ENCODE data around the gene PNPLA2. TPM values are rescaled to one million over a fixed set of nuclear protein-coding genes. Genes with fewer than 3 reads are reported as not detected.

Gene PNPLA2
- total RNA-seq, 2 experiments from 2014 or later = 110 to 125 TPM

DNA sequence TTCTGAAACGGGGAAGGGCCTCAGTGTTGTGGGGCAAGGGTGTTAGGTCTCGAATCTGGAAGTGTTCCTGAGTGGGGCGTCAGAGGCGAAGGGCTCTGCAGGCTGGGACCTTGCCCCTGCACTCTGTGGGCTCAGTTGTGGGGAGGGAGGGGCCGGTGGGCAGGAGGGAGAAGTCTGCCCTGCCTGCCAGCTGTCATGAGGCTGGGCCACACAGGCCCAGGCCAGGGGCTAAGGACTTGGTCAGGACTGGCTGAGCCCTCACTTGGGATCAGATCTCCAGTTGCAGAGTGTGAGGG lies 9.1 kb downstream of the PNPLA2 start, which contains the start of gene CRACR2B:
TSS of gene CRACR2B (plus strand) at position 23 of the 296 bp plus-strand sequence. CDS start 689 bp downstream, outside the sequence.
- Mint-ChIP-seq H3K36me3 (peaks cover 6% of the 10 kb centered on the region), H3K27me3 (peaks cover 30% of the 10 kb centered on the region), H3K4me3 (peak within 1 kb of the TSS; percentile 83), H3K9me3 (no peaks in the 10 kb centered on the region), H3K4me1 (peaks cover 15% of the 10 kb centered on the region), H3K27ac (peak within 1 kb of the TSS; percentile 77)
- no peak for DNase-seq
- POLR2A ChIA-PET = interaction anchor here (2.1 to 9.6 kb wide), 3 partner anchors 8 to 19 kb away, joined by 8 to 67 read pairs (median 39); partner anchors contain the start of genes PNPLA2, POLR2L, RPLP2 and TSPAN4
- no peak for ATAC-seq (ENCODE audit: low read depth)

DNA sequence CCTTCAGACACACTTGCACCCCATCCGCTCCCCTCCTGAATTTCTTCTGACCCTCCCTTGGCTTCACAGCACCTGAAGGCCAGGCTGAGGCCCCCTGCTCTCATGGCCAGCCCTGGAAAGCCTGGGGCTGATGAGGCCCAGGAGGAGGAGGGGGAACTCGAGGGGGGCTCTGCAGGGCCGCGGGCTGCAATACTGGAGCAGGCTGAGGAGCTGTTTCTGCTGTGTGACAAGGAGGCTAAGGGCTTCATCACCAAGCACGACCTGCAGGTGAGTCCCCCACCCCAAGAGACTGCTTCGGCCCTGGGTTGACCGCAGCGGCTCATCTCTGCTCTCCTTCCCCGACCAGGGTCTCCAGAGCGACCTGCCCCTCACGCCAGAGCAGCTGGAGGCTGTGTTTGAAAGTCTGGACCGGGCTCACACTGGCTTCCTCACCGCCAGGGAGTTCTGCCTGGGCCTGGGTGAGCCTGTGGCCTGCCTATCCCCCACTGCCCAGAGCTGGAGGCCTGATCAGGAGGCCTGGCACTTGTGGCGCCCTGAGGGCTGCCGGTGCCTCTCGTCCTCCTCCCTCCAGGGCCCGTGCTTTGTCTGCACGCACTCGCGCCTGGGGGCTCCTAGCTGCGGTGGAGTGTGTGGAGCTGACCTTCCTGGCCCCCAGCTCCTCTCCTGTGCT lies 9.9 kb downstream of the PNPLA2 start:
- POLR2A ChIA-PET = interaction anchor here (1.3 to 9.6 kb wide), 4 partner anchors 9 to 51 kb away, joined by 3 to 67 read pairs (median 24); partner anchors contain the start of genes GATD1, PNPLA2, POLR2L and RPLP2
- Mint-ChIP-seq H3K9me3 (no peaks in the 10 kb centered on the region), H3K27ac (no peak overlapping the region), H3K4me3 (peak overlapping the region; percentile 79), H3K4me1 (peaks cover 16% of the 10 kb centered on the region), H3K36me3 (peaks cover 6% of the 10 kb centered on the region), H3K27me3 (peaks cover 30% of the 10 kb centered on the region)
- DNase-seq = no peak
- no peak for ATAC-seq (ENCODE audit: low read depth)

DNA sequence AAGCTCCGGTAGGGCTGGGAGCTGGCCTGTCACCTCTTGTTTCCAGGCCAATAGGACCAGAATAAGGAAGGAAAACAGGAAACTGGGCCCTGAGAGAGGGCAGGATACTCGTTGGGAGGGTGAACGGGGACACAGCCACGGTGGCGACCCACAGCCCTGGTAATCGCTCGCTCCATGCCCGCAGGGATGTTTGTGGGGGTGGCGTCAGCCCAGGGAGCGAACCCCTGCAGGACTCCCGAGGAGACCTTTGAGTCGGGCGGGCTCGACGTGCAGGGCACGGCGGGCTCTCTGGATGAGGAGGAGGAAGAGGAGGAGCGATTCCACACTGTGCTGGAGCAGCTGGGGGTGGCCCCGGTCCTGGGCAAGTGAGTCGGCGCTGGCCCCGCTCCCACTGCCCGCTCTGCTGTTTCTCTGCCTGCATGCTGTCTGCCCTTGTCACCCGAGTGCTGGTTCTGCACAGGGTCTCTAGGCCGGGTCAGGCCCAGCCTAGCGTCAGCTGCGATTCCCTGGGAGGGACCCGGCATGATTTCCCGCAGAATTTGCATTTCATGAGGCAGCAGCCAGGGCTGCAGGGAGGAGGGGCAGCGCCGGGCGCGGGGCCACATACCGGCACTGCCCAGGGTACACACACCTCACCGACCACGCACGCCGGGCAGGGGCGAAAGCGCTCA lies 10.6 kb downstream of the PNPLA2 start:
- POLR2A ChIA-PET = interaction anchor here (1.3 to 9.6 kb wide), 4 partner anchors 10 to 52 kb away, joined by 3 to 67 read pairs (median 24); partner anchors contain the start of genes GATD1, PNPLA2, POLR2L and RPLP2
- Mint-ChIP-seq H3K4me3 (peak overlapping the region; percentile 65), H3K27me3 (peaks cover 30% of the 10 kb centered on the region), H3K36me3 (peaks cover 5% of the 10 kb centered on the region), H3K4me1 (peaks cover 19% of the 10 kb centered on the region), H3K27ac (no peak overlapping the region), H3K9me3 (no peaks in the 10 kb centered on the region)
- DNase-seq (no peak), ATAC-seq (ENCODE audit: low read depth) (no peak)

DNA sequence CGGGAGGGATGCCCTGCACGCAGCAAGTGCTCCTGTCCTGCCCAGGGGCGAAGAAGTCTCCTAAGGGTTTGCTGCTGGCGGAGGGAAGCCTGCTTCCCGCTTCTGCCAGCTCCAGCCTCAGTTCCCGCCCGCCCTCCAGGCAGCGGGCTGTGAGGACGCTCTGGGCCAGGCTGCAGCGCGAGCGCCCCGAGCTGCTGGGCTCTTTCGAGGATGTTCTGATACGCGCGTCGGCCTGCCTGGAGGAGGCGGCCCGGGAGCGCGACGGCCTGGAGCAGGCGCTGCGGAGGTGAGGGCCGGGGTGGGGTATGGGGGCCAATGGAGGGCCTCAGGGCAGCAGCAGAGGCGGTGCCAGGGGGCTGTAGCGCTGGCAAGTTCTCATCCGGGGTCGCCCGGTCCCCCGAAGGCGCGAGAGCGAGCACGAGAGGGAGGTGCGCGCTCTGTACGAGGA lies 11.2 kb downstream of the PNPLA2 start:
- peaks cover 30% of the 10 kb centered on the region for H3K27me3 Mint-ChIP-seq
- peaks cover 21% of the 10 kb centered on the region for H3K4me1 Mint-ChIP-seq
- POLR2A ChIA-PET = interaction anchor here (1.3 to 9.6 kb wide), 3 partner anchors 10 to 52 kb away, joined by 3 to 67 read pairs (median 39); partner anchors contain the start of genes GATD1, PNPLA2, POLR2L and TSPAN4
- peaks cover 5% of the 10 kb centered on the region for H3K36me3 Mint-ChIP-seq
- H3K9me3 Mint-ChIP-seq = no peaks in the 10 kb centered on the region
- H3K4me3 Mint-ChIP-seq = peak overlapping the region; percentile 65
- no peak overlapping the region for H3K27ac Mint-ChIP-seq
- DNase-seq (no peak), ATAC-seq (ENCODE audit: low read depth) (peak; percentile 4)

DNA sequence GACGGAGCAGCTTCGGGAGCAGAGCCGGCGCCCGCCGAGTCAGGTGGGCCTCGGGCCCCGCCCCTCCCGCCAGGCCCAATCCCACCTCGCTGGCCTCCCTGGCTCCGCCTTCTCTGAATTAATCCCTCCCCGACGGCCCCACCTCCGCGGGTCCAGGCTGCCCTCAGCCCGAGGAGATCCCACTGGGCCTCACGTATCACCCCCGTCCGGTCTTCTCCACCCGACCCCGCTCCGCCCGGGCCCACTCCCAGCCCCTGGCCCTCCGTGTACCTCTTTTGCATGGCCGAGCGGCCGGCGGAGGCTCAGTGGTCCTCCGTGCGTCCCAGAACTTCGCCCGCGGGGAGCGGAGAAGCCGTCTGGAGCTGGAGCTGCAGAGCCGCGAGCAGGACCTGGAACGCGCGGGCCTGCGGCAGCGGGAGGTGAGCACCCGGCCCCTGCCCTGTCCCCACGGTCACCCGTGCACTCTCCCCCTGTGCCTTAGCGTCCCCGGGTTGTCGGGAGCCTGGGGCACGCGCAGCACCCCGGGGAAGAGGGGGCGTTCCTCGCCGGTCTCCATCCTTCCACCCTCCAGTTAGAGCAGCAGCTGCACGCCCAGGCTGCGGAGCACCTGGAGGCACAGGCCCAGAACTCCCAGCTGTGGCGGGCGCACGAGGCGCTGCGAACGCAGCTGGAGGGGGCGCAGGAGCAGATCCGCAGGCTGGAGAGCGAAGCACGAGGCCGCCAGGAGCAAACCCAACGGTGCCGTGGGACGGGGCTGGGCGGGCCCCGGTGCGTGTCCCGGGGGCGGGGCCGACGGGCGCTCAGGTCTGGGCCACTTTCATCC lies 11.8 kb downstream of the PNPLA2 start:
- ATAC-seq (ENCODE audit: low read depth) = peak; percentile 63
- H3K27me3 Mint-ChIP-seq = peaks cover 30% of the 10 kb centered on the region
- peak; percentile 84 for DNase-seq
- peaks cover 21% of the 10 kb centered on the region for H3K4me1 Mint-ChIP-seq
- peak overlapping the region; percentile 65 for H3K4me3 Mint-ChIP-seq
- no peak overlapping the region for H3K27ac Mint-ChIP-seq
- no peaks in the 10 kb centered on the region for H3K9me3 Mint-ChIP-seq
- POLR2A ChIA-PET = interaction anchor here (1.3 to 9.6 kb wide), 4 partner anchors 11 to 53 kb away, joined by 3 to 67 read pairs (median 24); partner anchors contain the start of genes GATD1, PNPLA2, POLR2L and RPLP2
- peaks cover 2% of the 10 kb centered on the region for H3K36me3 Mint-ChIP-seq

DNA sequence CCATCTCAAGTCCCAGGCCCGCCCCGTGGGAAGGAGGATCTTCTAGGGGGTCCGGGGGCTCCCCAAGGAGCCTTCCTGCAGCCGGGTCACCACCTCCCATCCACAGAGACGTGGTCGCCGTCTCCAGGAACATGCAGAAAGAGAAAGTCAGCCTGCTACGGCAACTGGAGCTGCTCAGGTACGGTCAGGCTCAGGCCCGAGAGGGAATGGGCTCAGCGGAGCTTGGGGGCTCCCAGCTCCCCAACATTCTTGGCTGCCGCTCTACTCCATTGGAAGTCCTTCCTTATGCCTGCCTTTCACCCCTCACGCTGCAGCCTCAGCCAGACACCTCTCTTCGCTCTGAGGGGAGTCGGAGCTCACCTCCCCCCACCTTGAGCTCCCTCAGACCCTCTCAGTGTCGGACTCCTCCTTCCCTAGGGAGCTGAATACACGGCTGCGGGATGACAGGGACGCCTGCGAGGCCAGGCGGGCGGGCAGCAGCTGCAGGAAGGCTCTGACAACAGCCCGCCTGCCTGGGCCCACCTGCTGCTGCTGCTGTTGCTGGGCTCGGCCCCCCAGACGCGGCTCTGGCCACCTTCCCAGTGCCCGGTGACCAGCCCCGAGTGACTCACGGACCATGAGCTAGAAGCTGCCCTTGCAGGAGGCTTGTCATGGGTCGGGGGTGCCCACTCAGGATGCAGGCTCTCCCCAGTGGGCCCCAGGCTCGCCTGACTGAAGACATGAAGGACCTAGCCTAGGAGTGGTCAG lies 12.6 kb downstream of the PNPLA2 start:
- DNase-seq (no peak), ATAC-seq (ENCODE audit: low read depth) (no peak)
- no peak overlapping the region for H3K27ac Mint-ChIP-seq
- H3K27me3 Mint-ChIP-seq = peaks cover 30% of the 10 kb centered on the region
- no peaks in the 10 kb centered on the region for H3K9me3 Mint-ChIP-seq
- H3K36me3 Mint-ChIP-seq = peaks cover 2% of the 10 kb centered on the region
- POLR2A ChIA-PET = interaction anchor here (2.5 to 9.6 kb wide), 3 partner anchors 11 to 22 kb away, joined by 9 to 67 read pairs (median 39); partner anchors contain the start of genes PNPLA2, POLR2L, RPLP2 and TSPAN4
- peaks cover 21% of the 10 kb centered on the region for H3K4me1 Mint-ChIP-seq
- peak overlapping the region; percentile 33 for H3K4me3 Mint-ChIP-seq

DNA sequence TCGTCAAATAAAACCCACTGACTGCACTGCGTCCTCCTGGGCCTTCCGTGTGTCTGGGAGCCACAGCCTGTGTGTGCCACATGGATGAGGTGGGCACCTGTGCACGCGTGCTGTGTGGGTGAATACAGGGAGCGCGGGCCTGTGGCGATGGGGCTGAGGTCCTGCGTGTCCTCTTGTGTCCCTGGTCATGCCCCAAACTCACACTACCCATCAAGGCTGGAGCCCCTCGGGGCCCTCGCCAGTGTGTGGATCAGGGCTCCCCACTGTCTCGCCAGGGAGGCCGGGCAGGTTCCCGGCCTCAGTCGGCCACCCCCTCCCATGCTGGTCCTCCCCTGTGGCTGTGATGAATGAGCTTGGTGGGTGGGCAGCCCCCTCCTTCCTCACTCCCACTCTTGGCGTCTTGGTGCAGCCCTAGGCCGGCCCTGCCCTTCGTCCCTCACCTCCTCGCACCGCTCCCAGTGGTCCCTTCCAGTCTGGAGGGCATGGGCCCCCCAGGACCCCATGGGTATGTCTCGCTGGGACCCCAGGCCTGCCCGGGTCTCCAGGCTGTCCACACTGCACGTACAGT lies 13.3 kb downstream of the PNPLA2 start:
- POLR2A ChIA-PET = interaction anchor here (0.5 to 9.6 kb wide), 6 partner anchors 10 to 89 kb away, joined by 4 to 67 read pairs (median 10); partner anchors contain the start of genes PIDD1, PNPLA2, POLR2L and RPLP2
- Mint-ChIP-seq H3K27ac (no peak overlapping the region), H3K9me3 (no peaks in the 10 kb centered on the region), H3K4me3 (peak overlapping the region; percentile 33), H3K36me3 (peaks cover 2% of the 10 kb centered on the region), H3K27me3 (peaks cover 30% of the 10 kb centered on the region), H3K4me1 (peaks cover 17% of the 10 kb centered on the region)
- ATAC-seq (ENCODE audit: low read depth) (no peak), DNase-seq (no peak)

DNA sequence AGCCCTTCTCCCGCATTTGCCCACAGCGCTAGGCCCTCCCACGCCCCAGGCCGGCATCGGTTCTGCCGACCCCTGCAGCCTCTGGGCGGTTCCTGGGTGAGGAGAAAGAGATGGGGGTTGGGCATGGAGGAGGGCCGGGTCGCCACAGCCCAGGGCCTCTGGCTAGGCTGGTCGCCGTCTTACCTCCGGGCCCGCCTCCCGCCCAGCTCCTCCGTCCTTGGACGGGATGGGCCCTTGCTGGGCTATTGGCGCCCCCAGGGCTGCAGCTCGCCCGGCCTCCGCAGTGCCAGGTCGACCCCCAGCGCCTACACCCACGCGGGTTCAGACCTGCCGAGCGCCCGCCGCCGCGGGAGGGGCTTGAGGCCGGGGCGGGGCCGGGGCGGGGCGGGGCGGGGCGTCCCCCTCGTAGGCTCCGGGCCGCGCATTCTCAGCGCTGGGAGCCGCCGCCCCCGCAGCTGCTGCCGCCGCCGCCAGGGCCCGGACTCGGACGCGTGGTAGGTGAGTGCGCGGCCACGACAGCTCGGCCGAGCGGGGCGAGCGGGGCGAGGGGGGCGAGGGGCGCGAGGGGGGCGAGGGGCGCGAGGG lies 13.9 kb downstream of the PNPLA2 start, which contains the start of gene CD151:
TSS of gene CD151 (plus strand) at position 424 of the 585 bp plus-strand sequence. CDS start 3,118 bp downstream, outside the sequence.
- Mint-ChIP-seq H3K4me1 (peaks cover 16% of the 10 kb centered on the region), H3K27ac (no peak within 1 kb of the TSS)
- POLR2A ChIA-PET = interaction anchor here (0.5 to 9.6 kb wide), 7 partner anchors 9 to 88 kb away, joined by 4 to 67 read pairs (median 9); partner anchors contain the start of genes PIDD1, PNPLA2, POLR2L and RPLP2

DNA sequence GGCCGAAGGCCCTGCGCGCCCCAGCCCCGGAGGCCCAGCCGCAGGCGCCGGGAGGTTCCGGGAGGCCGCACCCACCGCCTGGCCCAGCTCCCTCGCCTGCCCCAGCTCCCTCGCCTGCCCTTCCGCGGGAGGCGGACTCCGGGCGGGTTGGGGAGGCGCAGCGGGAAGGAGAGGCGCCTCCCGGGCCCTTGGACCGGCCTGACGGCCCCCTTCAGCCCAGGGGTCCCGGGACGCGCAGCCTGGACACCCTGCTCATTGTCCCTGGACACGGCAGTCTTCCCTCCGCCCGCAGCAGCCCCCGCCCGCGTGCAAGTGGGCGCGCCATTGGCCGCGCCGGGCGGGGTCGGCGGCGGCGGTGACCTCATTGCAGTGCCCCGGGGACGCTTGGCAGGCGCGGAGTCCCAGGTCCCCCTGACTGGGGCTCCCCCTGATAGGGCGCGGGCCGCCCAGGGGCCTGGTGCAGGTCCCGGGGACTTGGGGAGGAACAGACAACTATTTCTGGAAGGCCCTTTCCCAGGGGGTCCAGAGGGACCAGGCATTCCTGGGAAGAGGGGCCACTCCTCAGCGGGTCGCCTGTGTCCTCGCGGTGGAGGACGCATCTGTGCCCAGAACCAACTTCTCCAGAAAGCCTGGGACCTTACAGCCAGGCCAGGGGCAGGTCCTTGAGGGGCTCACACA lies 14.5 kb downstream of the PNPLA2 start:
- DNase-seq = peak; percentile 71
- peak; percentile 19 for ATAC-seq (ENCODE audit: low read depth)
- Mint-ChIP-seq H3K27me3 (peaks cover 25% of the 10 kb centered on the region), H3K27ac (no peak overlapping the region), H3K36me3 (no peaks in the 10 kb centered on the region), H3K4me1 (peaks cover 10% of the 10 kb centered on the region), H3K4me3 (peak overlapping the region; percentile 62), H3K9me3 (no peaks in the 10 kb centered on the region)
- POLR2A ChIA-PET = interaction anchor here (0.8 to 9.6 kb wide), 6 partner anchors 9 to 28 kb away, joined by 4 to 67 read pairs (median 10); partner anchors contain the start of genes PIDD1, PNPLA2, POLR2L and RPLP2

More for the DNA sequence above, 13.9 kb downstream of the PNPLA2 start, which contains the start of gene CD151:
- H3K36me3 Mint-ChIP-seq = peaks cover 1% of the 10 kb centered on the region
- peak; percentile 48 for ATAC-seq (ENCODE audit: low read depth)
- H3K9me3 Mint-ChIP-seq = no peaks in the 10 kb centered on the region
- H3K27me3 Mint-ChIP-seq = peaks cover 28% of the 10 kb centered on the region
- H3K4me3 Mint-ChIP-seq = peak within 1 kb of the TSS; percentile 62
- DNase-seq = peak; percentile 71

DNA sequence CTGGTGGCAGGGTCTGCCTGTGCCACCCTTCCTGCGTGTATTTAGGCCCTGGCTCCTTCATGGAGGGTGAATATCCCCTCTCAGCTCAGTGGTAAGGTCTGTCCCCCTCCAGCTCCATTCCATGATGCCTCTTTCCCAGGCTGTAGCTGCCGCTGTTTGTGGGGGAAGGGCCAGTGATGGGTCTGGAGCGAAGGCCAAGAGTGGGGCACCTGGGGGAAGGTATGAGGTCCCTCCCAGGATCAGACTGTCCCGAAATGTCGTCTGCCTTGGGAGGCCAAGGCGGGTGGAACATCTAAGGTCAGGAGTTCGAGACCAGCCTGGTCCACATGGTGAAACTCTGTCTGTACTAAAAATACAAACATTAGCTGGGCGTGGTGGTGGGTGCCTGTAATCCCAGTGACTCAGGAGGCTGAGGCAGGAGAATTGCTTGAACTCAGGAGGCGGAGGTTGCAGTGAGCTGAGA lies 15.2 kb downstream of the PNPLA2 start:
- H3K27me3 Mint-ChIP-seq = peaks cover 19% of the 10 kb centered on the region
- peaks cover 3% of the 10 kb centered on the region for H3K36me3 Mint-ChIP-seq
- H3K4me1 Mint-ChIP-seq = peaks cover 10% of the 10 kb centered on the region
- POLR2A ChIA-PET = interaction anchor here (0.6 to 9.6 kb wide), 3 partner anchors 8 to 23 kb away, joined by 4 to 67 read pairs (median 20); partner anchors contain the start of genes PNPLA2, POLR2L and TSPAN4
- H3K9me3 Mint-ChIP-seq = no peaks in the 10 kb centered on the region
- ATAC-seq (ENCODE audit: low read depth) (no peak), DNase-seq (no peak)
- H3K4me3 Mint-ChIP-seq = peak overlapping the region; percentile 62
- no peak overlapping the region for H3K27ac Mint-ChIP-seq

Measured in activated naive CD8-positive, alpha-beta T cell treated with anti-CD3 and anti-CD28 coated beads, Interleukin-2, amount 10 ng/mL, durations not matched to agents 7 days and 5 days (primary cell).